Tibial nerve (tissue), 4 donors: ENCODE measurements around the gene PPCS. TPM values are rescaled to one million over a fixed set of nuclear protein-coding genes. Genes with fewer than 3 reads are reported as not detected.
"Not testable (repeated sequence)": the region's sequence is repeated elsewhere in the genome, so short reads cannot be mapped to it uniquely, and the experiment has no call there.

Source experiments
- DNase-seq, 2 donors: peaks; one replicate each; pipeline ENCODE4 v3.0.0-alpha.2; 2019; ENCODE audit warnings: low spot score in 2 of 2
- H3K27ac ChIP-seq, 4 donors: fragments of 200-600 bp; sonication (generic) in 3 of 4; one replicate each; pipeline ENCODE4 v1.5.1; 2017 to 2019; ENCODE audit warnings: mild to moderate bottlenecking in 1 of 4
- H3K27me3 ChIP-seq, 2 donors: fragments of 200-600 bp; sonication (generic) in 1 of 2; one replicate each; pipeline versions ENCODE4 v1.5.1 to v1.6.0; 2017 to 2019
- H3K36me3 ChIP-seq, 3 donors: fragments of 200-600 bp; sonication (generic); one replicate each; pipeline ENCODE4 v1.5.1; 2018 to 2019
- H3K4me1 ChIP-seq, 4 donors: fragments of 200-600 bp; sonication (generic) in 3 of 4; one replicate each; pipeline ENCODE4 v1.5.1; 2017 to 2019
- H3K4me3 ChIP-seq, 4 donors: fragments of 200-600 bp; sonication (generic) in 3 of 4; one replicate each; pipeline ENCODE4 v1.5.1; 2017 to 2019; ENCODE audit warnings: mild to moderate bottlenecking in 1 of 4, moderate library complexity in 1 of 4
- H3K9me3 ChIP-seq, 4 donors: fragments of 200-600 bp; sonication (generic) in 3 of 4; one replicate each; pipeline ENCODE4 v1.5.1; 2017 to 2019
- EP300 ChIP-seq, 2 donors: sonication (generic); formaldehyde crosslinking; IDR thresholded peaks; one replicate each; pipeline ENCODE4 v1.6.1; 2017; ENCODE audit warnings: antibody characterized with exemption in 2 of 2, mild to moderate bottlenecking in 1 of 2
- POLR2A ChIP-seq, 2 donors: fragments of 450-650 bp; IDR thresholded peaks; one replicate each; pipeline ENCODE4 v1.6.1; 2017; ENCODE audit warnings: antibody characterized with exemption in 2 of 2, mild to moderate bottlenecking in 2 of 2, moderate library complexity in 2 of 2
- WGBS, 2 donors: methylation state at CpG; one replicate each; pipeline ENCODE4 v1.1.5; 2018; 5-methylcytosine and 5-hydroxymethylcytosine counted together
- total RNA-seq, 4 donors: library from RNA; depleted of rRNA; stranded (reverse); fragments of >200 nt; gene quantifications; one replicate each; pipeline ENCODE4 v1.1.0, GENCODE V29; 2016
- TF ChIP-seq, protein P1 (sequence below), 5 experiments: fragments of 200-600 bp in 3 of 5; fragments of 450-650 bp in 2 of 5; sonication (generic) in 3 of 5; IDR thresholded peaks; one replicate each; pipeline ENCODE4 v1.5.1; 2016 to 2019; ENCODE audit warnings: antibody characterized with exemption in 5 of 5, mild to moderate bottlenecking in 3 of 5, moderate library complexity in 2 of 5

PPCS gene
- total RNA-seq, 4 donors from 2014 or later: 21.8 to 50.1 (median 43.0) TPM

DNA sequence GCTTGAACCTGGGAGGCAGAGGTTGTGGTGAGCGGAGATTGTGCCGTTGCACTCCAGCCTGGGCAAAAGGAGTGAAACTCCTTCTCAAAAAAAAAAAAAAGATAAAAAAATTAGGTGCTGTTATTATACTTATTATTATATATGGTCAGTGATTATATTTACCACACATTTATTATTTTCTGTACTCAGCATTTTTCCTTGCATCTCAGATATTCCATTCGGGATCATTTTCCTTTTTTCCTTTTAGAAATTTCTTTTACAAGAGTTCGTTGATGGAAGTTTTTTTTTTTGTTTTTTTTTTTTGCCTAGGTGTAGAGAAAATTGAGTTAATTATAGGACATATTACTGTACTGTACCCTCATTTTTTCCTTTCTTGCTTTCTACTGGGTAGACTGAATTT, 20.3 kb downstream of the PPCS start:
- Histone ChIP-seq H3K4me1 (no peaks in the 10 kb centered on the region), H3K9me3 (no peaks in the 10 kb centered on the region), H3K4me3 (no peak overlapping the region), H3K27me3 (no peaks in the 10 kb centered on the region), H3K36me3 (peaks cover 0 to 18% (median 0%) of the 10 kb centered on the region in 3 donors), H3K27ac (no peak overlapping the region)
- no peak for DNase-seq
- WGBS, 2 donors: 91 to 92% methylated on average over 4 of the region's 4 CpGs
- no peak for TF ChIP-seq POLR2A (IDR thresholded peaks at IDR 0.05)
- TF ChIP-seq, protein P1, sequence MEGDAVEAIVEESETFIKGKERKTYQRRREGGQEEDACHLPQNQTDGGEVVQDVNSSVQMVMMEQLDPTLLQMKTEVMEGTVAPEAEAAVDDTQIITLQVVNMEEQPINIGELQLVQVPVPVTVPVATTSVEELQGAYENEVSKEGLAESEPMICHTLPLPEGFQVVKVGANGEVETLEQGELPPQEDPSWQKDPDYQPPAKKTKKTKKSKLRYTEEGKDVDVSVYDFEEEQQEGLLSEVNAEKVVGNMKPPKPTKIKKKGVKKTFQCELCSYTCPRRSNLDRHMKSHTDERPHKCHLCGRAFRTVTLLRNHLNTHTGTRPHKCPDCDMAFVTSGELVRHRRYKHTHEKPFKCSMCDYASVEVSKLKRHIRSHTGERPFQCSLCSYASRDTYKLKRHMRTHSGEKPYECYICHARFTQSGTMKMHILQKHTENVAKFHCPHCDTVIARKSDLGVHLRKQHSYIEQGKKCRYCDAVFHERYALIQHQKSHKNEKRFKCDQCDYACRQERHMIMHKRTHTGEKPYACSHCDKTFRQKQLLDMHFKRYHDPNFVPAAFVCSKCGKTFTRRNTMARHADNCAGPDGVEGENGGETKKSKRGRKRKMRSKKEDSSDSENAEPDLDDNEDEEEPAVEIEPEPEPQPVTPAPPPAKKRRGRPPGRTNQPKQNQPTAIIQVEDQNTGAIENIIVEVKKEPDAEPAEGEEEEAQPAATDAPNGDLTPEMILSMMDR (IDR thresholded peaks at IDR 0.05): no peak

DNA sequence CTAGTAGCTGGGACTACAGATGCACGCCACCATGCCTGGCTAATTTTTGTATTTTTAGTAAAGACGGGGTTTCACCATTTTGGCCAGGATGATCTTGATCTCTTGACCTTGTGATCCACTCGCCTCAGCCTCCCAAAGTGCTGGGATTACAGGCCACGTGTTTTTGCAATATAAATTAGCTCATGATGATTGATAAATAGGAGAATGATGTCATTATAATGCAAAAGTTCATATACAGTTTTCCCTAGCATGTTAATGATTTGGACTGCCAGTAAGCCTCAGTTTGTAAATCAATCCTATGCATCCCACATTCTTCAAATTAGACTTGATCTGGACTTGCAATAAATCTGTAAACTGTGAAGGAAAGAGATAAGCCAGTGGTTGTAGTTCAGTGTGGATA, 21.0 kb downstream of the PPCS start:
- whole genome bisulfite sequencing, 2 donors: 82 to 88% methylated on average over 4 of the region's 4 CpGs
- not testable (repeated sequence) for H3K27ac ChIP-seq, H3K4me1 ChIP-seq, DNase-seq, H3K27me3 ChIP-seq, H3K9me3 ChIP-seq, H3K4me3 ChIP-seq
- peaks cover 0 to 25% (median 0%) of the 10 kb centered on the region in 3 donors for H3K36me3 ChIP-seq

DNA sequence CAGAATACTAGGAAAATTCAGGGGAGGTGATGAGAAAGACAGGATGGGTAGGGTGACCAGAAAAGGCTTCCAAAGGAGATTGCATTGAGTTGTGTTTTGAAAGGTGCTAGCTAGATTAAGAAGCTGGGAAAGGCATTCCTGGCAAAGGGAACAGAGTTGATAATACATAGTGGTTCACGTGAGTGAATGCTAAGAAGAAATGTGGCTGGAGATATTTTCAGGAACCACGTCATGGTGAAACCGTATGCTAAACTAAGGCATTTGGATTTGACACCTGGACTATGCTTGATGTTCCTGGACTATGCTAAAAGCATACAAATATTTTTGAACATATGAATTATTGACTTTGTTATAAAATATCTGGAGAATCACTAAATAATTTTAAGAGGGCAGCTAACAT, 21.4 kb downstream of the PPCS start:
- 92 to 95% methylated on average over 3 of the region's 3 CpGs for WGBS, 2 donors
- H3K9me3 ChIP-seq: no peaks in the 10 kb centered on the region

DNA sequence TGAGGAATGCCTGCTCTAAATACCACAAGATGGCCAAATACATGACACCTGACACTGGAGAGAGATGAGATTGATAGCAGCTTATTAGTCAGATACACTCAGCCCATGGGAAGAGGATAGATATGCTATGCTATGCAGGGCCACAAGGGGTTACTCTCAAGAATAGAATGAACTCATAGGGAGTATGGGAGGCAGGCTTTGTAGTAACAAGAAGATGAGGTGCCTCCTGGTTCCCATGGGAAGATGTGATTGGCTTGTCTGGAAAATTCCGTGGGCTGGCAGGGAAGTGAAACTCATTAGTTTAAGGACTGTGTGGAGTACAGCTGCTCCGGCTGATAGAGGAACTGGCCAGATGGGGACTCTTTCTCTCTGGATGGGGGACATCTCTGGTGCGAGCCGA, 23.3 kb downstream of the PPCS start:
- Histone ChIP-seq H3K27ac (no peak overlapping the region), H3K9me3 (no peaks in the 10 kb centered on the region), H3K4me3 (no peak overlapping the region), H3K36me3 (peaks cover 0 to 34% (median 0%) of the 10 kb centered on the region in 3 donors), H3K4me1 (no peaks in the 10 kb centered on the region), H3K27me3 (no peaks in the 10 kb centered on the region)
- DNase-seq: no peak
- 46 to 65% methylated on average over 4 of the region's 4 CpGs for WGBS, 2 donors
- TF ChIP-seq, protein P1 (IDR thresholded peaks at IDR 0.05): no peak
- no peak for TF ChIP-seq POLR2A (IDR thresholded peaks at IDR 0.05)
- TF ChIP-seq EP300 (IDR thresholded peaks at IDR 0.05): no peak

More for the DNA sequence above, 21.4 kb downstream of the PPCS start:
- Histone ChIP-seq H3K27me3 (no peaks in the 10 kb centered on the region), H3K4me3 (no peak overlapping the region), H3K36me3 (peaks cover 0 to 30% (median 0%) of the 10 kb centered on the region in 3 donors), H3K4me1 (no peaks in the 10 kb centered on the region), H3K27ac (no peak overlapping the region)
- TF ChIP-seq POLR2A (IDR thresholded peaks at IDR 0.05): no peak
- TF ChIP-seq, protein P1 (IDR thresholded peaks at IDR 0.05): no peak
- TF ChIP-seq EP300 (IDR thresholded peaks at IDR 0.05): no peak
- no peak for DNase-seq

DNA sequence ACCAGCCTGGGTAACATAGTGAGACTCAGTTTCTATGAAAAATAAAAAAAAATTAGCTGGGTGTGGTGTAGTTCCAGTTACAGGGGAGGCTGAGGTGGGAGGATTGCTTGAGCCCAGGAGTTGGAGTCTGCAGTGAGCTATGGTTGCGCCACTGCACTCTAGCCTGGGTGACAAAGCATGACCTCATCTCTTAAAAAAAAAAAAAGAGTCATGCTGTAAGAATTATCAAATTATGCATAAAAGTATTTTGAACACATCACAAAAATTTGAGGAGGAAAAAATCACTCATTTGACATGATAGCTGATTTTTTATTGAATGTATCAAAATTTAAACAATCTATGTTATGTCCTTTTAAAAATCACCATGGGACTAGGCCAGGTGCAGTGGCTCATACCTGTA, 24.6 kb downstream of the PPCS start:
- no peaks in the 10 kb centered on the region for H3K9me3 ChIP-seq
- no peak for DNase-seq
- H3K36me3 ChIP-seq: peaks cover 0 to 39% (median 0%) of the 10 kb centered on the region in 3 donors
- H3K4me1 ChIP-seq: no peaks in the 10 kb centered on the region
- H3K27ac ChIP-seq: no peak overlapping the region
- TF ChIP-seq EP300 (IDR thresholded peaks at IDR 0.05) (no peak), POLR2A (IDR thresholded peaks at IDR 0.05) (no peak)
- TF ChIP-seq, protein P1 (IDR thresholded peaks at IDR 0.05): no peak
- no peak overlapping the region for H3K4me3 ChIP-seq
- WGBS, 2 donors: 93 to 97% methylated on average over 1 of the region's 1 CpG
- no peaks in the 10 kb centered on the region for H3K27me3 ChIP-seq

DNA sequence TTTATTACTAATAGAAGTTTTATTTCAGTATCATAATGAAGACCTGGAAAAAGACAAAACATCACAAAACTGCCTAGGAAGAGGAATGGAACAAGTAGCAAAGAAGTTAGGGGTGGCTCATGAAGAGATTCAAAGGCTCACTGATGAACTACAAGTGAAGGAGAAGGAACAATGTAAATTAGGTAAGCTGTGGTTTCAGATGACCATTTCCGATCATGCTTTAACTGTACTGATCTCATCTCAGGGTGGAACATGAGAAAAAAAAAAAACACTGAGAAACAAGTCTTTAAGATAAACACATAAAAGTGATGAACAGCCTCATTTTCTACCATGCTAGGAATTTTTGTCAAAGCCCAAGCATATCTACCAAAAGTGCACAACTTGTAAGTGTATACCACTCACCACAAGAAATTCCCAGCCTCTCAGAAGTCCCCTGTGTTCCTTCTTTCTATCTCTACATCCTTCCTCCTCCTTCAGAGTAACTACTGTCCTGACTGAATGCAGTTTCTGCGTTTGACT, 26.4 kb downstream of the PPCS start:
- Histone ChIP-seq H3K27me3 (no peaks in the 10 kb centered on the region), H3K4me1 (no peaks in the 10 kb centered on the region)
- WGBS, 2 donors: 86 to 92% methylated on average over 2 of the region's 2 CpGs

More for the DNA sequence above, 26.4 kb downstream of the PPCS start:
- no peak for DNase-seq
- TF ChIP-seq POLR2A (IDR thresholded peaks at IDR 0.05) (no peak), EP300 (IDR thresholded peaks at IDR 0.05) (no peak)
- TF ChIP-seq, protein P1 (IDR thresholded peaks at IDR 0.05): no peak
- no peak overlapping the region for H3K4me3 ChIP-seq
- no peak overlapping the region for H3K27ac ChIP-seq
- no peaks in the 10 kb centered on the region for H3K9me3 ChIP-seq
- H3K36me3 ChIP-seq: peaks cover 0 to 56% (median 0%) of the 10 kb centered on the region in 3 donors
